ENCODE results near the gene GATA2. TPM values are rescaled to one million over a fixed set of nuclear protein-coding genes. Genes with fewer than 3 reads are reported as not detected.

Gene GATA2
- total RNA-seq, 1 donor from 2014 or later, result 56.0 TPM

- peaks cover 65% of the 10 kb centered on the region for H3K27me3 ChIP-seq
- DNase-seq (ENCODE audit: low spot score in 2 of 2), result no peak
- peak overlapping the region; percentile 47 to 71 for H3K4me3 ChIP-seq
- H3K36me3 ChIP-seq, result no peaks in the 10 kb centered on the region
- H3K9me3 ChIP-seq, result no peaks in the 10 kb centered on the region
- H3K27ac ChIP-seq, result no peak overlapping the region
- peaks cover 20 to 36% of the 10 kb centered on the region in 2 donors for H3K4me1 ChIP-seq
- TF ChIP-seq CTCF (IDR thresholded peaks at IDR 0.05), result no peak
- intact Hi-C loops (cut with DNase I), result loop anchor here (5.0 kb wide), 1 partner anchor 120 kb away; no protein-coding TSS in a partner anchor
Measured at GRCh38 chr3:128486681-128487537, 6.1 kb downstream of the GATA2 start.

- Histone ChIP-seq H3K4me3 (peak overlapping the region; percentile 47 to 71), H3K27me3 (peaks cover 64% of the 10 kb centered on the region), H3K9me3 (no peaks in the 10 kb centered on the region), H3K36me3 (no peaks in the 10 kb centered on the region), H3K27ac (no peak overlapping the region), H3K4me1 (peaks cover 20 to 34% of the 10 kb centered on the region in 2 donors)
- no peak for TF ChIP-seq CTCF (IDR thresholded peaks at IDR 0.05)
- intact Hi-C loops (cut with DNase I), result loop anchor here (5.0 kb wide), 1 partner anchor 121 kb away; no protein-coding TSS in a partner anchor
- DNase-seq (ENCODE audit: low spot score in 2 of 2), result no peak
Measured at GRCh38 chr3:128486205-128486628, 6.8 kb downstream of the GATA2 start.

GRCh38 chr3:128485282-128486204 is 7.5 kb downstream of the GATA2 start:
- no peak for TF ChIP-seq CTCF (IDR thresholded peaks at IDR 0.05)
- no peaks in the 10 kb centered on the region for H3K36me3 ChIP-seq
- H3K4me1 ChIP-seq, result peaks cover 20 to 34% of the 10 kb centered on the region in 2 donors
- intact Hi-C loops (cut with DNase I), result loop anchor here (5.0 kb wide), 1 partner anchor 122 kb away; no protein-coding TSS in a partner anchor
- no peaks in the 10 kb centered on the region for H3K9me3 ChIP-seq
- H3K27me3 ChIP-seq, result peaks cover 58% of the 10 kb centered on the region
- no peak overlapping the region for H3K27ac ChIP-seq
- H3K4me3 ChIP-seq, result peak overlapping the region in 1 of 2 donors; percentile 71
- DNase-seq (ENCODE audit: low spot score in 2 of 2), result no peak

GRCh38 chr3:128484404-128485281 is 8.4 kb downstream of the GATA2 start:
- H3K36me3 ChIP-seq, result no peaks in the 10 kb centered on the region
- no peak for TF ChIP-seq CTCF (IDR thresholded peaks at IDR 0.05)
- H3K4me1 ChIP-seq, result peaks cover 14 to 31% of the 10 kb centered on the region in 2 donors
- intact Hi-C loops (cut with DNase I), result loop anchor here (5.0 kb wide), 1 partner anchor 123 kb away; no protein-coding TSS in a partner anchor
- peaks cover 49% of the 10 kb centered on the region for H3K27me3 ChIP-seq
- DNase-seq (ENCODE audit: low spot score in 2 of 2), result no peak
- H3K4me3 ChIP-seq, result no peak overlapping the region
- H3K27ac ChIP-seq, result no peak overlapping the region
- no peaks in the 10 kb centered on the region for H3K9me3 ChIP-seq
